H1 (cell line): ENCODE data around the gene KLHDC10. TPM values are rescaled to one million over a fixed set of nuclear protein-coding genes. Genes with fewer than 3 reads are reported as not detected.

Source experiments
- EP300 ChIP-seq, 2 experiments: IDR thresholded peaks; 1 replicate in 1 of 2; 2 replicates in 1 of 2; pipeline ENCODE4 v1.6.1; 2011 to 2012; ENCODE audit warnings: low read depth in 2 of 2, low read length in 2 of 2, mild to moderate bottlenecking in 2 of 2, borderline replicate concordance in 1 of 2, inconsistent platforms in 1 of 2, moderate library complexity in 1 of 2
- NANOG ChIP-seq: IDR thresholded peaks from 2 replicates; pipeline ENCODE4 v1.6.1; 2011; ENCODE audit warnings: low read length, low read depth, mild to moderate bottlenecking, inconsistent platforms; ENCODE audit not compliant: insufficient read depth, poor library complexity, severe bottlenecking
- POLR2AphosphoS5 ChIP-seq: IDR thresholded peaks from 2 replicates; pipeline ENCODE4 v1.6.1; 2011; ENCODE audit warnings: low read depth, low read length
- SIRT6 ChIP-seq: IDR thresholded peaks from one replicate; pipeline ENCODE4 v1.7.1; 2012; ENCODE audit warnings: low read length, inconsistent platforms
- SP2 ChIP-seq: IDR thresholded peaks from 2 replicates; pipeline ENCODE4 v1.6.1; 2012; ENCODE audit warnings: mild to moderate bottlenecking, low read length, inconsistent platforms
- SRF ChIP-seq: IDR thresholded peaks from 2 replicates; pipeline ENCODE4 v1.6.1; 2011; ENCODE audit warnings: mild to moderate bottlenecking, low read depth, low read length, moderate library complexity
- TCF12 ChIP-seq: IDR thresholded peaks from 2 replicates; pipeline ENCODE4 v1.6.1; 2011; ENCODE audit warnings: low read depth, mild to moderate bottlenecking, low read length
- polyA plus RNA-seq, 7 experiments: library from polyadenylated mRNA; depleted of rRNA in 3 of 7; stranded (reverse) in 5 of 7; unstranded in 2 of 7; fragments of >200 nt in 5 of 7; fragments of 200-250 nt in 2 of 7; gene quantifications; 1 replicate in 5 of 7; 2 replicates in 1 of 7; 4 replicates in 1 of 7; pipeline versions ENCODE4 v1.2.1 to v1.2.3, GENCODE V29; 2011 to 2013; ENCODE audit warnings: missing spikeins in 2 of 7, mixed read lengths in 2 of 7
- total RNA-seq: library from RNA; stranded (reverse); fragmentation: NEBNext Ultra II Directional; extraction: Animal tissue kit (Norgen Biotek cat#: 25700); gene quantifications from 2 replicates; pipeline ENCODE4 v1.2.1, GENCODE V29; 2021

The KLHDC10 gene
- total and polyA plus RNA-seq, 2 of the 8 experiments (the other 6 are each of a cell fraction or from before 2014, with no cell fraction given): 6.6 to 14.5 TPM

DNA sequence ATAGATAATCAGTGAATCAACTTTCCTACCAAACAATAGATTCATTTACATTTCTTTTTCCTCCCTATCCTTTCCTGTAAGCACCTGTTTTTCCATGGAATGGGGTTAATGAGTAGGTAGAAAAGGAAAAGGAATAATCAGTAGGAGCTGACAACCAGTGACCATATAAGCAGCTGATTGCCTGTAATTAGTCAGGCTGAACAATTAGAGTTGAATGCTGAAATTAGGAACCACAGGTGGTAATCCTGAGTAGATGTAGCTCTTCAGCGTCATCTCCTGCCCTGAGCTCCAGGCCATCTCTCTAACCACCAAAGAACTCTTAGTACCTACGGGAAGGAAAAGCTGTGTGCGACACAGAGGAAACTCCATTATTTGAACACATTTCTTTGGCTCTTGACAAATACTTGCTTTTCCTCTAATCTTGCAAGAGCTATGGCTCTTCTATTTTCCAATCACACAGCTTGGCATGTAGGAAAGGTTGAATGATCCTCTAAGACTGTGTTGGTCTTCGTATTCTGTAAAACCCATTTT, 63.8 kb downstream of the KLHDC10 start (continued):
- TF ChIP-seq SIRT6 (no peak), EP300 (IDR thresholded peaks at IDR 0.05; ENCODE audit: borderline replicate concordance in 1 of 2, low read depth in 2 of 2, low read length in 2 of 2) (no peak), SRF (no peak), POLR2AphosphoS5 (no peak), NANOG (no peak), SP2 (no peak), TCF12 (no peak)
